Retinal pigment epithelial cell (primary cell): ENCODE results near the gene FRMPD1.
"Not testable (repeated sequence)": the region's sequence is repeated elsewhere in the genome, so short reads cannot be mapped to it uniquely, and the experiment has no call there.

Experiments
- DNase-seq: peaks from one replicate; pipeline ENCODE4 v3.0.0-alpha.2; 2010; ENCODE audit warnings: low read depth
- H3K4me3 ChIP-seq: 2 replicates; pipeline ENCODE4 v1.5.1; 2011; ENCODE audit warnings: mild to moderate bottlenecking, low read length, control low read depth, moderate library complexity
- TF ChIP-seq, protein P1 (sequence below): conservative IDR thresholded peaks from 2 replicates; pipeline ENCODE4 v1.5.1; 2011; ENCODE audit warnings: low read depth, low read length, control low read depth, inconsistent platforms

The FRMPD1 gene

DNA sequence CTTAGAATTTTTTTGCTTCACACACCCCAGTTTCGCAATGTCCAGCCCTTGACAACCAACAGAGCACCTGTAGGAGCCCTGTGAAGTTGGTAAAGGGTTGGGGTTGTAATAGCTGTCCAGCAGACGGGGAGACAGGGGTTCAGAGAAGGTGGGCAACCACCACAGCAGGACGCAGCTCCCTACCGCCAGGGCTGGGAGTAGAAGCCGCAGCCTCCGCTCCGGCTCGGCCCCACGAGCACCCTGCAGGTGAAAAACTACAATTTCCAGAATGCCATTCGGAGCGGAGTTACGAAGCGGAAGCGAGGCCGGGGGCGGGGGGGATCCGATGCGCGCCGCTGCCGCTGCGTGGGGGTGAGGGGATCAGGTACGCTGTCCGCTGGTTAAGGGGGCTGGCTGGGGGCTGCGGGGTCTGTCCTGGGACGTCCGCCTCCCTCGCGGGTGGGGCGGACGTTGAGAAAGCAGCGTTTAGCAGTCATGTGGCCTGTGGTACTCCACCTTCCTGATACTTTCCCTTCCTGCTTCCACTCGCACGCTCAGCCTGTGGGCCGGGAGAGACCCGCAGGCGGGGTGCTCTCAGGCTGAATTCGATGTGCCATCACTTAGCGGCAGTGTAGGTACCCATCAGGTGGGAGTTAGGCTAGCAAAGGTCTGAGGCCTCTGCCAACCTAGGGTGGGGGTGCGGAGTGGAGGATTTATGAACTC lies 102.9 kb downstream of the FRMPD1 start, which contains the start of gene TRMT10B:
Gene TRMT10B (plus strand): TSS at position 317 of the 702 bp plus-strand sequence. CDS start 8,127 bp downstream, outside the sequence.
- TF ChIP-seq, protein P1, sequence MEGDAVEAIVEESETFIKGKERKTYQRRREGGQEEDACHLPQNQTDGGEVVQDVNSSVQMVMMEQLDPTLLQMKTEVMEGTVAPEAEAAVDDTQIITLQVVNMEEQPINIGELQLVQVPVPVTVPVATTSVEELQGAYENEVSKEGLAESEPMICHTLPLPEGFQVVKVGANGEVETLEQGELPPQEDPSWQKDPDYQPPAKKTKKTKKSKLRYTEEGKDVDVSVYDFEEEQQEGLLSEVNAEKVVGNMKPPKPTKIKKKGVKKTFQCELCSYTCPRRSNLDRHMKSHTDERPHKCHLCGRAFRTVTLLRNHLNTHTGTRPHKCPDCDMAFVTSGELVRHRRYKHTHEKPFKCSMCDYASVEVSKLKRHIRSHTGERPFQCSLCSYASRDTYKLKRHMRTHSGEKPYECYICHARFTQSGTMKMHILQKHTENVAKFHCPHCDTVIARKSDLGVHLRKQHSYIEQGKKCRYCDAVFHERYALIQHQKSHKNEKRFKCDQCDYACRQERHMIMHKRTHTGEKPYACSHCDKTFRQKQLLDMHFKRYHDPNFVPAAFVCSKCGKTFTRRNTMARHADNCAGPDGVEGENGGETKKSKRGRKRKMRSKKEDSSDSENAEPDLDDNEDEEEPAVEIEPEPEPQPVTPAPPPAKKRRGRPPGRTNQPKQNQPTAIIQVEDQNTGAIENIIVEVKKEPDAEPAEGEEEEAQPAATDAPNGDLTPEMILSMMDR = no peak
- no peak for DNase-seq
- peak within 1 kb of the TSS; percentile 86 for H3K4me3 ChIP-seq

DNA sequence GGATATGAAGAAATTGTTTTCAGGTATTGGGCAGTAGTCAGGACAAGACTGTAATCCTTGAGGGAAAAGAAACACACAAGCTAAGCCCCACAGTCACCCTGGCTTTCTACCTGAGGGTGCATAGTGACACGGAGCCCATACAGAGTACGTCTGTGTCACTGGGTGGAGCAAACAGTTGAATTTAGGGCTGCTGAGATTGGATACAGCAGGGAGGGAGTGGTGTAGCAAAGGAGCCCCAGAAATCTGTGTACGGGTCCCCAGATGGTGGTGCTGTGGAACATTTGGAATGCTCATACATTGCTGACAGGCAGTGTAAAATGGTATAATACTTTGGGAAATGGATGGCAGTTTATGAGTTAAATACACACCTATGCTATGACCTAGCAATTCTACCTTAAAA lies 108.0 kb downstream of the FRMPD1 start:
- H3K4me3 ChIP-seq = no peak overlapping the region
- DNase-seq = no peak
- TF ChIP-seq, protein P1 = no peak

DNA sequence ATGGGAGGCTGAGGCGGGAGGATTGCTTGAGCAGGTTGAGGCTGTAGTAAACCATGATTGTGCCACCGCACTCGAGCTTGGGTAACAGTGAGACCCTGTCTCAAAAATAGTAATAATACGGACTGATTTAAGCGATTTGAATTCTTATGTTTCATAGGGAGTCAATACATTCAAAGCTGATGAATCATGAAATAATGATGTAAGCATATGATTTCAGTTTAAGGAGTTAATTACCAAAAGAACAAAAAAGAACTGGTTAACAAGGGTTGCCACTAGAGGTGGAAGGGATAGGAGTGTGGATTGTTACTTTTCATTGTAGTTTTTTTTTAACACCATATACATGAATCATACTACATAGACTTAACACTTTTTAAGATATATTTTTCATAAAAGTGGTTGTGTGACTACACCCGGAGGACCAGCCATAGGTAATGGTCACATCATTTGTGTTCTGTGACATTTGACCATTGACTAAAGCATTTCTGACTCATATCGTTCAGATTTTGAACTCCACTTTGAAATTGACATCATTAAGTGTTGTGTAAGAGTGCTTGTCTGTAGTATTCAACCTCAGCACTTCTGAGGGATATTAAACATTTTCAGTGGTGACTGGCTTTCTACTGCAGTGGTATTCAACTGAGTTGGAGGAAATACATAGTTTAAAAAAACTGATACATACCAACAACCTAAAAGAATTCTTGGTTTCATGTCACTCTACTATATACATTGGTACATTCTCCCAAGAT lies 109.8 kb downstream of the FRMPD1 start:
- TF ChIP-seq, protein P1 = no peak

DNA sequence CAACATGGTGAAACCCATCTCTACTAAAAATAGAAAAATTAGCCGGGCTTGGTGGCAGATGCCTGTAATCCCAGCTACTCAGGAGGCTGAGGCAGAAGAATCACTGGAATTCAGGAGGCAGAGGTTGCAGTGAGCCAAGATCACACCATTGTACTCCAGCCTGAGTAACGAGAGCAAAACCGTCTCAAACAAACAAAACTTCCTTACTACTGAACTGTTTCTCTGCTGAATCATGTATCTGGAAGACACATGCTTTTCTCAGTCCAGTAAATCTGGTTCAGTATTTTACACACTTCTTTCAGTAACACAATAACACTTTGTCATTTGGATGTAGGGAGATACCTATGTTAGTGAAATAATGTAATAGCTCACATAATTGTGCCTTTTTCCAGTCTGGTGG lies 110.8 kb downstream of the FRMPD1 start:
- DNase-seq = no peak
- TF ChIP-seq, protein P1 = no peak
- no peak overlapping the region for H3K4me3 ChIP-seq

More for the DNA sequence above, 109.8 kb downstream of the FRMPD1 start:
- H3K4me3 ChIP-seq = no peak overlapping the region
- no peak for DNase-seq

DNA sequence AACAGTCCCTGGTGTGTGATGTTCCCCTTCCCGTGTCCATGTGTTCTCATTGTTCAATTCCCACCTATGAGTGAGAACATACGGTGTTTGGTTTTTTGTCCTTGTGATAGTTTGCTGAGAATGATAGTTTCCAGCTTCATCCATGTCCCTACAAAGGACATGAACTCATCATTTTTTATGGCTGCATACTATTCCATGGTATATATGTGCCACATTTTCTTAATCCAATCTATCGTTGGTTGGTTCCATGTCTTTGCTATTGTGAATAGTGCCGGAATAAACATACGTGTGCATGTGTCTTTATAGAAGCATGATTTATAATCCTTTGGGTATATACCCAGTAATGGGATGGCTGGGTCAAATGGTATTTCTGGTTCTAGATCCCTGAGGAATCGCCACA lies 114.5 kb downstream of the FRMPD1 start:
- not testable (repeated sequence) for DNase-seq, H3K4me3 ChIP-seq

DNA sequence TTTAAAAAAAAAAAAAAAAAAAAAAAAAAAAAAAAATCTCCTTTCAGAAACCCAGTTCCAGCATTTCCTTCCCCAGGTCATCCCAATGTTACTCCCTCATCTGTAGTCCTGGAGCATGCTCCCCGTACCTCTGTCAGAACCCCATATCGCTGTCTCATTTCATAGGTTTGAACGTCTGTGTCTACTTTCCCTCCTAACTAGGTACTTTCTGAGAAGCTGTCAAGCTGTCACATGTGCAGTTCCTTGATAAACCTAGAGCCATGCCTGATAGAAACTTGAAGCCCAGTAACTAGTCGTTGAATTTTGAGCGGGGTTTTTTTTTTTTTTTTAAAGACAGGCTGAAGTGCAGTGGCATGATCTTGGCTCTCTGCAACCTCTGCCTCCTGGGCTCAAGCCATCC lies 118.6 kb downstream of the FRMPD1 start:
- TF ChIP-seq, protein P1 = no peak
- DNase-seq = no peak
- H3K4me3 ChIP-seq = no peak overlapping the region

DNA sequence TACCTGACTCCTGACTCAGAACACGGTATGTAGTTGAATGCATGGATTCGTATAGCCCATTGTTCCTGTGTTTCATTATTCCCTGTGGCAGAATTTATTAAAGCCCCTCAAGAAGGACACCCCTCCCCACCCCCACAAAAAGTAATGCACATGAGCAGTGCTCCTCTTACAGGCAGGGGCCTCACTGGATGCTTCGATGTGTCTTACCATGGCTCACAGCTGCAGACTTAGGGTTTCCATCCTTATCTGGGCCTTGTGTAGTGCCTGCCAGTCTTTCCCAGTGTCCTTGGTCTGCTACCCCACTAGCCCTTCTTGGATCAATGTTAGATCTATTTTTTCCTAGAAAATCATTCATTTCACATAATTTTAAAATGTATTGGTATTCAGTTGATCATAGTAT lies 119.2 kb downstream of the FRMPD1 start:
- TF ChIP-seq, protein P1 = no peak
- no peak for DNase-seq
- no peak overlapping the region for H3K4me3 ChIP-seq
